Gastrocnemius medialis (tissue), 4 donors: ENCODE data around the gene CCDC177. TPM values are rescaled to one million over a fixed set of nuclear protein-coding genes. Genes with fewer than 3 reads are reported as not detected.

Source experiments
- ATAC-seq, 2 donors: fragments of 150-250 bp; one replicate each; pipeline ENCODE4 v1.9.1; 2016
- DNase-seq, 2 donors: peaks; one replicate each; pipeline ENCODE4 v3.0.0-alpha.2; 2019
- H3K27ac ChIP-seq, 4 donors: fragments of 200-600 bp; sonication (generic); 1 replicate in 1 of 4; 2 replicates in 3 of 4; pipeline ENCODE4 v1.5.1; 2016 to 2018; ENCODE audit warnings: mild to moderate bottlenecking in 2 of 4, moderate library complexity in 1 of 4
- H3K27me3 ChIP-seq, 3 donors: fragments of 200-600 bp; sonication (generic) in 2 of 3; 1 replicate in 1 of 3; 2 replicates in 2 of 3; pipeline versions ENCODE4 v1.5.1 to v1.6.0; 2016 to 2019; ENCODE audit warnings: mild to moderate bottlenecking in 1 of 3, moderate library complexity in 1 of 3
- H3K36me3 ChIP-seq, 2 donors: fragments of 200-600 bp; sonication (generic) in 1 of 2; one replicate each; pipeline ENCODE4 v1.5.1; 2017 to 2018
- H3K4me1 ChIP-seq, 2 donors: fragments of 200-600 bp; sonication (generic) in 1 of 2; one replicate each; pipeline ENCODE4 v1.5.1; 2016 to 2017; ENCODE audit warnings: mild to moderate bottlenecking in 2 of 2
- H3K4me3 ChIP-seq, 4 donors: fragments of 200-600 bp; sonication (generic) in 3 of 4; 1 replicate in 1 of 4; 2 replicates in 3 of 4; pipeline ENCODE4 v1.5.1; 2016 to 2019; ENCODE audit warnings: mild to moderate bottlenecking in 2 of 4
- H3K9me3 ChIP-seq, 3 donors: fragments of 200-600 bp; sonication (generic) in 2 of 3; 1 replicate in 1 of 3; 2 replicates in 2 of 3; pipeline ENCODE4 v1.5.1; 2016 to 2019
- CTCF ChIP-seq, 5 experiments: fragments of 450-650 bp in 3 of 5; fragments of 200-600 bp in 2 of 5; sonication (generic) in 2 of 5; IDR thresholded peaks in 4 of 5; conservative IDR thresholded peaks in 1 of 5; 1 replicate in 4 of 5; 2 replicates in 1 of 5; pipeline ENCODE4 v1.5.1; 2016 to 2019; ENCODE audit warnings: antibody characterized with exemption in 5 of 5, mild to moderate bottlenecking in 3 of 5, moderate library complexity in 3 of 5
- POLR2A ChIP-seq, 2 donors: fragments of 450-650 bp; IDR thresholded peaks; one replicate each; pipeline ENCODE4 v1.6.1; 2017; ENCODE audit warnings: antibody characterized with exemption in 2 of 2, mild to moderate bottlenecking in 2 of 2, moderate library complexity in 2 of 2
- in situ Hi-C, 4 donors: fragments of 200-750 bp; cut with MboI; loops; one replicate each; pipeline versions ENCODE4 v1.15.0 to v1.8.0; 2017; ENCODE audit warnings: low sequenced_read_pairs in 4 of 4
- intact Hi-C: fragments of 100-400 bp; cut with DNase I; formaldehyde crosslinking; loops from one replicate; pipeline ENCODE4 v1.15.1; 2023; ENCODE audit warnings: low total_unique reads
- total RNA-seq, 4 donors: library from RNA; depleted of rRNA; stranded (reverse); fragments of >200 nt; gene quantifications; one replicate each; pipeline versions ENCODE4 v1.1.0 to v1.2.3, GENCODE V29; 2016

Gene CCDC177
- total RNA-seq, 4 donors from 2014 or later = not detected

DNA sequence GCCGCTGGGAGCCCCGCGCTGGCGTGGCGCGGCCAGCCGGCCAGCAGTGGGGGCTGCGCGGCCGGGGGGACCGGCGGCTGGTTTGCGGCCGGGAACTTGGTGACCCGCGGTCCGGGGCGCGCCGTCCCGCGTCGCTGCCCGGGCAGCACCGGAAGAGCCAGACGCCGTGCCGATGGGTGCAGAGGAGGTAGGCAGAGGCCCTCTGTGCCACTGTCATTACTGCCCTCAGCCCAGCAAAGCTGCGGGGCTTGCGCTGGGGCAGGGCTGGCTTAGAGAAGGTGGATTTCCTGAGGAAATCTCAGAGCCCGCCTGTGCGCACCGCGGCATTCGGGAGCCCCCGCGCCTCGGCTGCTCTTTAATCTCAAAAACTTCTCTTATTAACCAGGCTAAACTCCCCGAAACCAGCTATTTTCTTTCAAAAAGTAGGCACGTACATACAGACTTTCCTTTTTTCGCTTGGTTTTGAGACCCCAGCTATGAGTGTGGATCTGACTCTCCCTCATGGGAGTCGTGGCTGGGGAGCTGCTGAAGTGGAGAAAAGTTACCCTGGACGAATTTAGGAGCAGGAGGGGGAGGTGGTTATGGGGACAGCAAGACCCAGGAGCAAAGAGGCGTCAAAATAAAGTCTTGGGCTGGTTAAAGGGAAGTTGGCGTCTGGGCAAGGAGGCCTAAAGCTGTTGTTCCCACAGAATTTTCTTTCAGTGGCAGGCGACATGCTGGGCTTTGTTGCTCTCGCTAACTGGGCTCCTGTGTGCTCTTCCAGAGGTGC lies 37.5 kb upstream of the CCDC177 start:
- Histone ChIP-seq H3K27ac (peak overlapping the region; percentile 91 to 99 (median 96)), H3K27me3 (no peaks in the 10 kb centered on the region), H3K9me3 (no peaks in the 10 kb centered on the region), H3K36me3 (no peaks in the 10 kb centered on the region), H3K4me3 (peak overlapping the region; percentile 51 to 89 (median 70)), H3K4me1 (peaks cover 56 to 57% of the 10 kb centered on the region in 2 donors)
- intact Hi-C loops (loop anchor here (5.0 kb wide), 1 partner anchor 460 kb away; the partner anchor contains the start of gene DCAF5), in situ Hi-C loops (no loop called here)
- TF ChIP-seq POLR2A (IDR thresholded peaks at IDR 0.05) (no peak), CTCF (IDR thresholded peaks at IDR 0.05 in 4 of 5, conservative IDR thresholded peaks at IDR 0.05 in 1 of 5) (no peak)
- DNase-seq (peak in 1 of 2 donors; percentile 26), ATAC-seq (peak; percentile 40 to 47)

DNA sequence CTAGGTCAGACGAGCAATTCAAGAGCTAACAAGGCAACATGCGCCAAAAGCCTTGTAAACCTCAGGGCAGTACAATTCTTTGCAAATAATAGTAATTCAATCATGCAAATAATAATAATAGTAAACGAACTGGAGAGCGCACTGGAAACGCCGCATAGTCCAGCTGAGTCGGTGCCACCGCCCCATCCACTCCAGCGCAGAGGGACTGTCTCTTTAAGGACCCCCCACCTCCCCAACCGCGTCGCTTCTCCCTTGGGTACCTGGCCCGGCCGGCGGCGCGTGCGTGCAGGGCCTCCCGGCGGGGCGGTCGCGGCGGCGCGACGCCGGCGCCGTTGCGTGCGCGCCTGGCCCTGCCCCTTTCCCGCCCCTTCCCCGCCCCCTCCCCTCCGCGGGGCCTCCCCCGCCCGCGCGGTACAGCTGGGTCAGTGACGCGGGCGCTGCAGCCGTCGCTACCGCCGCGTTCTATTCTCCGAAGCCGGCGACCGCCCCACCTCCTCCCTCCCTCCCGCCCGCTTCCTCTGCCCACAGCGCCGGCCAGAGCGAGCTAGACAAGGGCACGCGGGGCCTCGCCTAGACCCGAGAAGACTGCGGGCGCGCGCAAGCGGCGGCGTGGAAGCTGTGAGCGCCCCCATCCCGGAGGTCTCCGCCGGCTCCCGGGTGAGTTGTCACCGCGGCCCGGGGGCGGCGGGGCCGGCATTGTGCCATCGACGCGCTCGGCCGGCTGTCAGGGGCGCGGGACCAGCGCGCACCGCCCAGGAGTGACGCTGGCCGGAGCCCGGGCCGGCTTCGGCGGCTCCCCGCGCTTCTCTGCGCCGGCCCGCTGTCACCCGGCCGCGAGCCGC lies 36.7 kb upstream of the CCDC177 start, which contains the start of gene SUSD6:
TSS of gene SUSD6 (plus strand) at position 425 of the 842 bp plus-strand sequence. CDS start 46,997 bp downstream, outside the sequence.
- in situ Hi-C loops (no loop called here), intact Hi-C loops (loop anchor here (1.0 to 5.0 kb wide), 3 partner anchors 32 to 459 kb away; partner anchors contain the start of genes DCAF5 and SRSF5)
- Histone ChIP-seq H3K36me3 (no peaks in the 10 kb centered on the region), H3K4me1 (peaks cover 48% of the 10 kb centered on the region in 2 donors), H3K4me3 (peak within 1 kb of the TSS; percentile 54 to 89 (median 74)), H3K27me3 (no peaks in the 10 kb centered on the region), H3K9me3 (no peaks in the 10 kb centered on the region), H3K27ac (peak within 1 kb of the TSS; percentile 91 to 99 (median 96))
- DNase-seq = peak; percentile 81 to 88
- TF ChIP-seq POLR2A (IDR thresholded peaks at IDR 0.05) (peak; percentile 78 to 83), CTCF (IDR thresholded peaks at IDR 0.05 in 4 of 5, conservative IDR thresholded peaks at IDR 0.05 in 1 of 5) (no peak)
- ATAC-seq = peak; percentile 81 to 83

DNA sequence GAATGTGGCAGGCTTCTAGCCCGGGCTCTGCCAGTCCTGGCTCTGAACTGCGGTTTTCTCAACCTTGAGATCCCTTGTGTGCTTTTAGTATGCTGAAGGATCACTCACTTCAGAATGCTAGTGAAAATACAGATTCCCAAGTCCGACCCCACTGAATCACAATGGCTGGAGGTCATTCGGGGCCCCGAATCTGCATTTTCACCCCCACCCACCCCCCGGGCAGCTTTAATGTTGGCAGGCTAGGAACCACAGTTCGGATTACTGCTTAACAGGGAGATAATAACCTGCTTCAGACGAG lies 36.2 kb upstream of the CCDC177 start:
- peaks cover 43% of the 10 kb centered on the region in 2 donors for H3K4me1 ChIP-seq
- TF ChIP-seq POLR2A (IDR thresholded peaks at IDR 0.05) (no peak), CTCF (IDR thresholded peaks at IDR 0.05 in 4 of 5, conservative IDR thresholded peaks at IDR 0.05 in 1 of 5) (no peak)
- no peaks in the 10 kb centered on the region for H3K9me3 ChIP-seq
- H3K27ac ChIP-seq = peak overlapping the region; percentile 84 to 97 (median 86)
- ATAC-seq (peak in 1 of 2 donors; percentile 9), DNase-seq (no peak)
- no peaks in the 10 kb centered on the region for H3K27me3 ChIP-seq
- peak overlapping the region; percentile 49 to 89 (median 61) for H3K4me3 ChIP-seq
- in situ Hi-C loops = no loop called here
- intact Hi-C loops = loop anchor here (1.0 to 5.0 kb wide), 3 partner anchors 32 to 459 kb away; partner anchors contain the start of genes DCAF5 and SRSF5
- no peaks in the 10 kb centered on the region for H3K36me3 ChIP-seq

DNA sequence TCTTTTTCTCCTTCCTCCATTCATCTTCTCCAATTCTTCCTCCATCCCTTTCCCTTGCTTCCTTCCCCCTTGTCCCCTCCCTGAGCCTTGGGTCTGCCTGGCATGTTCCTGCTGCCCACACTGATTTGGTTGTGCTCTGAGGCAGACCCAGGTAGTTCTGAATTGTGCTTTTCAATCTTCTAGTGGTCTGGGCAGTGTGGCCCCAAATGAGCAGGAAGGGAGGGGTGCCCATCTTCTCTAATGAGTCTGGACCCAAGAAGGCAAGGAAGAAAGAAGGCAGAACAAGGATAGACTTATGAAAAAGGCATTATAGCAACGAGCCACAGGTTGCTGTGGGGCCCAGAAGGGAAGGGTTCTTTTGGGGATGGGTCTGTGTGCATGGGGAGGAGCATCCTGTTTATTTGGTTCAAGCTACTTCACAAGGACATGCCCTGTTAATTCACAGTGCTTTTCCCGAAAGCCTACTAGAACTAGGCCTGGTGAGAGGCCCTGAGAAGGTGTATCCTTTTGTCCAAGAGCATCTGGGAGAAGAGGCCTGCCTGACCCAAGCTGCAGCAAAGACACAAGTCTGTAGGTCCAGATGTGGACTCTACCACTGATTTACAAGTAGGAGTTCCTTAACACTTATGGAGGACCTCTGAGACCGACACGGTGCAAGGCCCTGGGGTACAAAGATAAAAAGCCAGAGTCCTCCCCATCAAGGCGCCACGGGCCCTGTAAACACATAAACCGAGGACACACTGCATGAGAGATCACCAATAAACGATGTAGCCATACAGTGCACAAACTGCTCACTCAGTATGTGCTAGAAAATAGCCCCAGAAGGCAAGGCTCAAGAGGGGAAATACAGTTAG lies 35.6 kb upstream of the CCDC177 start:
- in situ Hi-C loops (no loop called here), intact Hi-C loops (loop anchor here (5.0 kb wide), 1 partner anchor 458 kb away; the partner anchor contains the start of gene DCAF5)
- peak overlapping the region; percentile 84 to 97 (median 86) for H3K27ac ChIP-seq
- H3K9me3 ChIP-seq = no peaks in the 10 kb centered on the region
- no peaks in the 10 kb centered on the region for H3K36me3 ChIP-seq
- no peak for ATAC-seq
- peak overlapping the region; percentile 49 to 89 (median 61) for H3K4me3 ChIP-seq
- H3K27me3 ChIP-seq = no peaks in the 10 kb centered on the region
- H3K4me1 ChIP-seq = peaks cover 37% of the 10 kb centered on the region in 2 donors
- no peak for DNase-seq
- TF ChIP-seq POLR2A (IDR thresholded peaks at IDR 0.05) = no peak
- no peak for TF ChIP-seq CTCF (IDR thresholded peaks at IDR 0.05 in 4 of 5, conservative IDR thresholded peaks at IDR 0.05 in 1 of 5)
